ENCODE results near the gene ECHDC1. TPM values are rescaled to one million over a fixed set of nuclear protein-coding genes. Genes with fewer than 3 reads are reported as not detected.

Gene ECHDC1
- total RNA-seq, 4 donors from 2014 or later, result 29.6 to 70.8 (median 53.5) TPM

GRCh38 chr6:127282184-127282583, 61.2 kb downstream of the ECHDC1 start:
- Histone ChIP-seq H3K4me1 (peaks cover 0 to 6% (median 5%) of the 10 kb centered on the region in 3 donors), H3K27me3 (no peaks in the 10 kb centered on the region), H3K9me3 (no peaks in the 10 kb centered on the region), H3K27ac (no peak overlapping the region), H3K36me3 (peaks cover 6 to 71% (median 8%) of the 10 kb centered on the region in 3 donors), H3K4me3 (no peak overlapping the region)
- WGBS, 2 donors, result 93 to 96% methylated on average over 1 of the region's 1 CpG
- DNase-seq, result no peak
- TF ChIP-seq CTCF (IDR thresholded peaks at IDR 0.05) (no peak), POLR2A (IDR thresholded peaks at IDR 0.05) (no peak)
- intact Hi-C loops (cut with DNase I), result no loop called here

- peaks cover 0 to 15% (median 5%) of the 10 kb centered on the region in 3 donors for H3K4me1 ChIP-seq
- H3K36me3 ChIP-seq, result peaks cover 0 to 49% (median 4%) of the 10 kb centered on the region in 3 donors
- DNase-seq, result no peak
- no peak overlapping the region for H3K27ac ChIP-seq
- no peaks in the 10 kb centered on the region for H3K9me3 ChIP-seq
- no peak overlapping the region for H3K4me3 ChIP-seq
- intact Hi-C loops (cut with DNase I), result no loop called here
- H3K27me3 ChIP-seq, result no peaks in the 10 kb centered on the region
- TF ChIP-seq POLR2A (IDR thresholded peaks at IDR 0.05) (no peak), CTCF (IDR thresholded peaks at IDR 0.05) (no peak)
- 67 to 69% methylated on average over 1 of the region's 1 CpG for WGBS, 2 donors
Observed at GRCh38 chr6:127279815-127280214, 63.6 kb downstream of the ECHDC1 start.

GRCh38 chr6:127277878-127278843, 65.2 kb downstream of the ECHDC1 start:
- intact Hi-C loops (cut with DNase I), result no loop called here
- Histone ChIP-seq H3K36me3 (peaks cover 0 to 32% (median 4%) of the 10 kb centered on the region in 3 donors), H3K4me1 (peaks cover 0 to 16% (median 5%) of the 10 kb centered on the region in 3 donors), H3K27ac (no peak overlapping the region), H3K9me3 (no peaks in the 10 kb centered on the region), H3K27me3 (no peaks in the 10 kb centered on the region), H3K4me3 (no peak overlapping the region)
- no peak for TF ChIP-seq POLR2A (IDR thresholded peaks at IDR 0.05)
- TF ChIP-seq CTCF (IDR thresholded peaks at IDR 0.05), result no peak
- no peak for DNase-seq
- WGBS, 2 donors, result 90 to 97% methylated on average over 3 of the region's 3 CpGs

GRCh38 chr6:127276331-127276730, 67.1 kb downstream of the ECHDC1 start:
- Histone ChIP-seq H3K9me3 (no peaks in the 10 kb centered on the region), H3K27ac (no peak overlapping the region), H3K4me3 (no peak overlapping the region), H3K27me3 (no peaks in the 10 kb centered on the region), H3K36me3 (peaks cover 0 to 15% (median 0%) of the 10 kb centered on the region in 3 donors), H3K4me1 (peaks cover 0 to 32% (median 14%) of the 10 kb centered on the region in 3 donors)
- intact Hi-C loops (cut with DNase I), result no loop called here
- DNase-seq, result no peak
- WGBS, 2 donors, result 90 to 92% methylated on average over 1 of the region's 1 CpG
- TF ChIP-seq POLR2A (IDR thresholded peaks at IDR 0.05) (no peak), CTCF (IDR thresholded peaks at IDR 0.05) (no peak)

- DNase-seq, result no peak
- H3K4me3 ChIP-seq, result no peak overlapping the region
- H3K27ac ChIP-seq, result no peak overlapping the region
- intact Hi-C loops (cut with DNase I), result no loop called here
- no peaks in the 10 kb centered on the region for H3K27me3 ChIP-seq
- 88 to 92% methylated on average over 2 of the region's 2 CpGs for WGBS, 2 donors
- TF ChIP-seq CTCF (IDR thresholded peaks at IDR 0.05), result no peak
- no peak for TF ChIP-seq POLR2A (IDR thresholded peaks at IDR 0.05)
- no peaks in the 10 kb centered on the region for H3K9me3 ChIP-seq
- peaks cover 0 to 61% (median 16%) of the 10 kb centered on the region in 3 donors for H3K4me1 ChIP-seq
- no peaks in the 10 kb centered on the region for H3K36me3 ChIP-seq
Observed at GRCh38 chr6:127273499-127273898, 69.9 kb downstream of the ECHDC1 start.
